Activated T-cell treated with anti-CD3 and anti-CD28 coated beads, Interleukin-2, amount 50 U/mL, for 72 hours (primary cell): ENCODE results near the gene BASP1. TPM values are rescaled to one million over a fixed set of nuclear protein-coding genes. Genes with fewer than 3 reads are reported as not detected.
"Not testable (repeated sequence)": the region's sequence is repeated elsewhere in the genome, so short reads cannot be mapped to it uniquely, and the experiment has no call there.

Experiments
- ATAC-seq, 2 donors: fragments of 150-1000 bp; cut with Tn5 transposase; replicated peaks in 1 of 2; 2 replicates each; pipeline ENCODE4 v1.10.0; 2021; ENCODE audit warnings: moderate library complexity in 2 of 2, mild to moderate bottlenecking in 1 of 2
- DNase-seq, 2 donors: peaks; one replicate each; pipeline ENCODE4 v3.0.0; 2021 to 2022; ENCODE audit warnings: mixed read lengths in 1 of 2
- H3K27ac Mint-ChIP-seq: one replicate; pipeline ENCODE4 v1.8.0; 2022; ENCODE audit warnings: mild to moderate bottlenecking, moderate library complexity, mixed read lengths
- H3K27me3 Mint-ChIP-seq: one replicate; pipeline ENCODE4 v1.8.0; 2022; ENCODE audit warnings: low read depth, mixed read lengths
- H3K36me3 Mint-ChIP-seq, 2 donors: one replicate each; pipeline ENCODE4 v1.8.0; 2022; ENCODE audit warnings: mixed read lengths in 2 of 2, mild to moderate bottlenecking in 1 of 2; ENCODE audit not compliant: insufficient read depth in 2 of 2
- H3K4me1 Mint-ChIP-seq: one replicate; pipeline ENCODE4 v1.8.0; 2022; ENCODE audit warnings: low read depth, mixed read lengths
- H3K4me3 Mint-ChIP-seq, 2 donors: one replicate each; pipeline ENCODE4 v1.8.0; 2022; ENCODE audit warnings: mild to moderate bottlenecking in 2 of 2, mixed read lengths in 2 of 2, moderate library complexity in 2 of 2
- H3K9me3 Mint-ChIP-seq, 2 donors: one replicate each; pipeline ENCODE4 v1.8.0; 2022; ENCODE audit warnings: mixed read lengths in 2 of 2
- total RNA-seq, 2 donors: library from RNA; stranded (reverse); gene quantifications; one replicate each; pipeline ENCODE4 v1.2.3, GENCODE V29; 2022

BASP1 gene
- total RNA-seq, 2 donors from 2014 or later, result 1.2 to 1.8 TPM

DNA sequence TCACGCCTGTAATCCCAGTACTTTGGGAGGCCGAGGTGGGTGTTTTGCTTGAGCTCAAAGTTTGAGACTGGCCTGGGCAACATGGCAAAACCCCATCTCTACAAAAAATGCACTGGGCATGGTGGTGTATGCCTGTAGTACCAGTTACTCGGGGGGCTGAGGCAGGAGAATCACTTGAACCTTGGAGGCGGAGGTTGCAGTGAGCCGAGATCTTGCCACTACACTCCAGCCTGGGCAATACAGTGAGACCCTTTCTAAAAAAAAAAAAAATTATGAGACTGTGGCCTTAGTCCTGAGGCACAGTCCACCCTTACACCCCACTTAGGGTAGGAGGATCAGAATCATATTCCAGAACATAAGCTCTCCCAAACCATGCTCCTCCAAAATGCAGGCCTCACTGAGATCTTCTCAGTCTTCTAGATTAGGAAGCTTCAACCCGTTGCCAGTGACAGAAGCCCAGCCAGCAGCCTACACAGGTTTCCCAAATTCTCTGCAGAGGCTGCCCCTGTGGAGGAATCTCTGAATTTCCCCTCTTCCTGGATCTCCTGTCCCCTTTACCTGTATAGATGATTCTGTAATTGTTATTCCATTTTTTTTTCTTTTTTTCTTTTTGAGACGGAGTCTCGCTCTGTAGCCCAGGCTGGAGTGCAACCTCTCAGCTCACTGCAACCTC lies 77.3 kb downstream of the BASP1 start:
- Mint-ChIP-seq H3K4me1 (no peaks in the 10 kb centered on the region), H3K36me3 (no peaks in the 10 kb centered on the region), H3K4me3 (no peak overlapping the region), H3K9me3 (peaks cover 5 to 11% of the 10 kb centered on the region in 2 donors), H3K27me3 (no peaks in the 10 kb centered on the region), H3K27ac (no peak overlapping the region)
- ATAC-seq (no peak), DNase-seq (no peak)

DNA sequence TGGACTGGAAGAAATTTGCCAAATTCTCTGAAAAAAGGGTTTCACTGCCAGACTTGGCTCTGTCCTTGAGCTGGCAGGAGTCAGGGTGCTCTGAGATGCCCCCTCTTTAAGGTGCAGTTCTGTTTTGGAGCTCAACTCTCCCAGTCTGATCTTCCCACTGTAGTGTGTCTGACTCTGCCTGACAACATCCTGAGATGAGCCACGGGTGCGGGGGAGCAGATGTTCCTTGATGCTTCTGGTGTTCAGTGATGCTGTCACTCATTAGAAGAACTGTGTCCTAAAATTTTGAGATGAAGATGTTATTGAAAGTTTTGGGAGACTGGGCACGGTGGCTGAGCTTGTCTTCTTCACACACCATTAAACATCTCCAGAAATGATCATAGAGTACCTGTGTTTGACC lies 78.2 kb downstream of the BASP1 start:
- DNase-seq, result no peak
- Mint-ChIP-seq H3K4me3 (no peak overlapping the region), H3K36me3 (no peaks in the 10 kb centered on the region), H3K9me3 (peaks cover 3 to 7% of the 10 kb centered on the region in 2 donors), H3K27ac (no peak overlapping the region), H3K4me1 (no peaks in the 10 kb centered on the region), H3K27me3 (no peaks in the 10 kb centered on the region)
- no peak for ATAC-seq

DNA sequence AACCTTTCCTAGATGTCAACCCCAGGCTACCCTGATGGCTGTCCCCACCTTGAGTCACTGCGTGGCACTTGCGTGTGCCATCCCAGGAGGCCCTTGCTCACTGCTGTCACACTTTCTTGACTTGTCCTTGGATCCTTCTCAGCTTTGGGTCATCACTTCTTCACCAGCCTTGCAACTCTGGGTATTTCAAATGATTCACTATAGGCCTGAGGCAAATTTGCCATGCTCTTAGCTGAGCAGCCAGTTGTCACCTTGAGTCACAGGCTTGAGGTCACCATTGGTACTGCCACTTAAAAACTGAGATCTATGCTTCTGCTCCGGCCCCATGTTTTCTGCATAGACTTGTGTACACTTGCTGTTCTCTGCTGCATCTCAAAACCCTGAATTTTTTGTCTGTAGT lies 84.7 kb downstream of the BASP1 start:
- ATAC-seq (no peak), DNase-seq (no peak)
- no peaks in the 10 kb centered on the region for H3K36me3 Mint-ChIP-seq
- H3K27me3 Mint-ChIP-seq, result no peaks in the 10 kb centered on the region
- no peaks in the 10 kb centered on the region for H3K4me1 Mint-ChIP-seq
- H3K9me3 Mint-ChIP-seq, result peaks cover 3 to 7% of the 10 kb centered on the region in 2 donors
- no peak overlapping the region for H3K27ac Mint-ChIP-seq
- H3K4me3 Mint-ChIP-seq, result no peak overlapping the region

DNA sequence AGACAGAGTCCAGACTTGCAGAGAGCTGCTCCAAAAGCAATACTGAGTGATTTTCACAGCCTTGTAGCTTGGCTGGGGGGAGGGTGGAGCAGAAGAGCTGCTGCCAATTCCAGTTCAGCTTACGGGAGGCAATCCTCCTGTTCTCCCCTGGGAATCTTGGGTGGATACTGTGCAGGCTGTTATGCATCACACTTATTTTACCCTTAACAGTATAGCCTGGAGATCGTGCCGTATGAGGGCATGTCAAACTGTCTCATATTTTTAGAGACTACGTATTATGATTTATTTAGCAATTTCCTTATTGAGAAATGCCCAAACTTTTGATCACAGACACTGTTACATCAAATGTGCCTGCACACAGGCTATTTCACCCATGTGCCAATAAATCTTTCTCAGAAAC lies 85.2 kb downstream of the BASP1 start:
- Mint-ChIP-seq H3K36me3 (no peaks in the 10 kb centered on the region), H3K9me3 (peaks cover 5 to 7% of the 10 kb centered on the region in 2 donors), H3K27ac (no peak overlapping the region), H3K4me3 (no peak overlapping the region), H3K27me3 (no peaks in the 10 kb centered on the region), H3K4me1 (no peaks in the 10 kb centered on the region)
- no peak for ATAC-seq
- DNase-seq, result no peak

DNA sequence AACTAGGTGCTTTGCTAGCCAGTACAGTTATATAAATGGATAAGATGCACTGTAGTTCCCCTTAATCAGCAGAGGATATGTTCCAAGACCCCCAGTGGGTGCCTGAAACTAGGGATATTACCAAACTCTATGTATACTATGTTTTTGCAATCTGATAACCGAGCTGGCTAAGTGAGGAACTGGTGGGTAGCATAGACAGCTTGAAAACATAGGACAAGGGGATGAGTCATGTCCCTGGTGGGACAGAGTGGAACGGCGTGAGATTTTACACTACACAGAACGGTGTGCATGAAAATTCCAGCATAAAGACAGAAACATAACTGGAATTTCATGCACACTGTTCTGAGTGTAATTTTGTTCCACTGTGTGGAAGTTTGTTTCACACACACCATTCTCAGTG lies 86.9 kb downstream of the BASP1 start:
- Mint-ChIP-seq H3K27me3 (no peaks in the 10 kb centered on the region), H3K36me3 (no peaks in the 10 kb centered on the region), H3K4me3 (no peak overlapping the region), H3K4me1 (no peaks in the 10 kb centered on the region), H3K27ac (no peak overlapping the region), H3K9me3 (peaks cover 2% of the 10 kb centered on the region in 2 donors)
- ATAC-seq (no peak), DNase-seq (no peak)

DNA sequence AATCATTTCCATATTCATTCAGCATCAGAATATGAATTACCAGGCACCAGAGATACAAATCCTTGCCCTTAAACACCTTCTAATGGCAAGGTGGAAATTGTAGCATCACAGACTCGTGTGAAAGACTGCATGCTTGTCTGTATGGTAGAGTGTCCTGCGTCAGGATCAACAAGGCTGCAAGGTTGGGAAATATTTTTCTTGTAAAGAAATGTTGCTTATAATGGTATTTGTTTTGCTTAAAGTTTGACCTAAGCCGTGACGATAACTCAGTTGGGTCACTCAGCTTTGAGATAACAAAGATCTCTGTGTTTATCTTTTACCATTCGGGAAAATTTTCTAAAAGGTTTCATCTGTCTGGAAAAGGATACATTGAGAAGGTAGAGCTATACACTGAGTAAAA lies 87.6 kb downstream of the BASP1 start:
- no peak overlapping the region for H3K27ac Mint-ChIP-seq
- H3K36me3 Mint-ChIP-seq, result no peaks in the 10 kb centered on the region
- DNase-seq (no peak), ATAC-seq (no peak)
- H3K9me3 Mint-ChIP-seq, result peaks cover 2% of the 10 kb centered on the region in 2 donors
- no peaks in the 10 kb centered on the region for H3K4me1 Mint-ChIP-seq
- H3K27me3 Mint-ChIP-seq, result no peaks in the 10 kb centered on the region
- no peak overlapping the region for H3K4me3 Mint-ChIP-seq

DNA sequence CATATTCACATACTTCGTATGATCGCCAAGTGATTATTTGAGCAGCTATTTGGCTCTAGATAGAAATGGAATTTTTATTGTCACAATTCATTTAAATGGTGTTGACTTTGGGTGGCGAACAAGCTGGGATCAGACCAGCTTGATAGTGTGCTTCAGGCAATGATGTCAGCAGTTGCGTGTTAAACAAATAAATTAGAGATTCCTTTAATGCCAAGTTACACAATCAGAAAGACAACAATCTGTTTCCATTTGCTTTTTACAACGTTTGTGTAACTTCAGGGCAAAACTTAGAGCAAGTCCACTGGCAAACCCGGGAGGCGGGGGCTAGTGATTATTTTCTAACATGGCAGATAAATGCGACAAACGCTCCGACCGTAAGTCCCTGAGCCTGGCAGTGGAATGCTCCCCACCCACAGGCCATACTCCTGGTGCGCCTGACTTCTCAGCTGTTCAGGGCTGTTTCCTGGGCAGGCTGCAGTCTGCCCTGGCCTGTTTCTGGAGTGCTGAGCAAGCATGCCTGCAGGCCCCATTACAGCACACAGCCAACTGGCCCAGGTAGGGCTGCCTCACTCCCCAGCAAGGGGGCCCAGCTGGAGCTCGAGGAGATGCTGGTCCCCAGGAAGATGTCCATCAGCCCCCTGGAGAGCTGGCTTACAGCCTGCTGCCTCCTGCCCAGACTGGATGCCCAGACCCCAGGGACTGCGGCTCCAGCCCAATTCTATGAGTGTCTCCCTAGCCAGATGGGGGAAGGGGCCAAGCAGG lies 88.7 kb downstream of the BASP1 start:
- no peak overlapping the region for H3K4me3 Mint-ChIP-seq
- H3K27me3 Mint-ChIP-seq, result no peaks in the 10 kb centered on the region
- DNase-seq (no peak), ATAC-seq (no peak)
- H3K9me3 Mint-ChIP-seq, result peaks cover 2% of the 10 kb centered on the region in 2 donors
- no peaks in the 10 kb centered on the region for H3K36me3 Mint-ChIP-seq
- H3K27ac Mint-ChIP-seq, result no peak overlapping the region
- no peaks in the 10 kb centered on the region for H3K4me1 Mint-ChIP-seq

DNA sequence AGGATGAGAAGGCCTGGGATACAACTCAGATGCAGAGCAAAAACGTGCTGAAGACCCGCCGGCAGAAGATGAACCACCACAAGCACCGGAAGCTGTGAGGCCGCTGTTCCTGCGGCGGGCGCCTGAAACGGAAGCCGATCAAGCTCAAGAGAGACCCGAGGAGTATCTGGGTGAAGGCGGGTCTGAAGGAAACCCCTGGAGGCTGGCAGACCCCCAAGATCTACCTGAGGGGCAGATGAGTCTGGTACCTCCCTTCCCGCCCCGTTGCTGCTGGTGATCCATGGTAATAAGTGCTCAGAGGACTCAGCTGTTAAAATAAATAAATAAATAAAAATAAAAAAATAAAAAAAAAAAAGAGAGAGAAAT lies 89.3 kb downstream of the BASP1 start:
- Mint-ChIP-seq H3K9me3 (peaks cover 2% of the 10 kb centered on the region in 2 donors), H3K27me3 (no peaks in the 10 kb centered on the region), H3K4me1 (no peaks in the 10 kb centered on the region), H3K27ac (no peak overlapping the region), H3K36me3 (no peaks in the 10 kb centered on the region), H3K4me3 (no peak overlapping the region)
- ATAC-seq (no peak), DNase-seq (no peak)

DNA sequence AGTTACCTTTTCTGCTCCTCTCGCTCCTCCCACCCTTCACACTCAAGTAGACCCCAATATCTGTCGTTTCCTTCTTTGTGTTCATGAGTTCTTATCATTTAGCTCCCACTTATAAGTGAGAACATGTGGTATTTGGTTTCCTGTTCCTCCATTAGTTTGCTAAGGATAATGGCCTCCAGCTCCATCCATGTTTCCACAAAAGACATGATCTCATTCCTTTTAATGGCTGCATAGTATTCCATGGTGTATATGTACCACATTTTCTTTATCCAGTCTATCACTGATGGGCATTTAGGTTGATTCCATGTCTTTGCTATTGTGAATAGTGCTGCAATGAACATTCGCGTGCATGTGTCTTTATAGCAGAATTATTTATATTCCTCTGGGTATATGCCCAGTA lies 90.0 kb downstream of the BASP1 start:
- not testable (repeated sequence) for ATAC-seq, H3K27me3 Mint-ChIP-seq, DNase-seq, H3K36me3 Mint-ChIP-seq, H3K9me3 Mint-ChIP-seq, H3K27ac Mint-ChIP-seq, H3K4me1 Mint-ChIP-seq, H3K4me3 Mint-ChIP-seq

DNA sequence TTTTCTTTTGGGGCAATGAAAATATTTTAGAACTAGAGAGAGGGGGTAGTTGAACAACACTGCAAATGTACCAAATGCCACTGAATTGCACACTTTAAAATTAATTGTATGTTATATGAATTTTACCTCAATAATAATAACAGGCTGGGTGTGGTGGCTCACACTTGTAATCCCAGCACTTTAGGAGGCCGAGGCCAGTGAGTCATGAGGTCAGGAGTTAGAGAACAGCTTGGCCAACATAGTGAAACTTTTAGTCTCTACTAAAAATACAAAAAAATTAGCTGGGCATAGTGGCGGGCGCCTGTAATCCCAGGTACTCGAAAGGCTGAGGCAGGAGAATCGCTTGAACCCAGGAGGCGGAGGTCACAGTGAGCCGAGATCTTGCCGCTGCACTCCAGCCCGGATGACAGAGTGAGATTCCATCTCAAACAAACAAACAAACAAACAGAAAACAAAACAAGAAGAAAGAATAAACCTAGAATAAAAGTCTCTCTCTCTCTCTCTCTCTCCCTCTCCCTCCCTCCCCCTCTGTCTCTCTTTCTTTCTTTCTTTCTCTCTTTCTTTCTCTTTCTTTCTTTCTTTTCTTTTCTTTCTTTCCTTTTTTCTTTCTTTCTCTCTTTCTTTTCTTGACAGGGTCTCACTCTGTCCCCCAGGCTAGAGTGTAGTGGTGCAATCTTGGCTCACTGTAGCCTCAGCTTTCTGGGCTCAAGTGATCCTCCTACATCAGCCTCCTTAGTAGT lies 91.1 kb downstream of the BASP1 start:
- Mint-ChIP-seq H3K4me1 (no peaks in the 10 kb centered on the region), H3K27ac (no peak overlapping the region), H3K4me3 (no peak overlapping the region), H3K9me3 (peaks cover 0 to 2% of the 10 kb centered on the region in 2 donors), H3K36me3 (no peaks in the 10 kb centered on the region), H3K27me3 (no peaks in the 10 kb centered on the region)
- ATAC-seq (no peak), DNase-seq (no peak)

DNA sequence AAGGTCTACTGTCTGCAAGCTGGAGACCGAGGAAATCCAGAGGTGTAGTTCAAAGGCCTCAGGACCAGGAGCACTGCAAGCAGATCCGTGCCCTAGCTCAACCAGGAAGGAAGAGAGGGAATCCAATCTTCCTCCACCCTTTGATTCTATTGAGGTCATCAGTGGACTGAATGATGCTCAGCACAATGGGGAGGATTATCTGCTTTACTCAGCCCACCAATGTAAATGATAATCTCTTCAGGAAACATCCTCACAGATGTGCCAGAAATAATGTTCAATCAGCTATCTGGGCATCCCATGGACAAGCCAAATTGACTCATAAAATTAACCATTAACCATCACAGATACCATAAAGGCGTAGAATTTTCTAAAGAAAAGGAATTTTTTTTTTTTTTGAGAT lies 92.0 kb downstream of the BASP1 start:
- Mint-ChIP-seq H3K27ac (no peak overlapping the region), H3K27me3 (no peaks in the 10 kb centered on the region), H3K9me3 (peaks cover 0 to 2% of the 10 kb centered on the region in 2 donors), H3K36me3 (no peaks in the 10 kb centered on the region), H3K4me3 (no peak overlapping the region), H3K4me1 (no peaks in the 10 kb centered on the region)
- ATAC-seq, result no peak
- no peak for DNase-seq

DNA sequence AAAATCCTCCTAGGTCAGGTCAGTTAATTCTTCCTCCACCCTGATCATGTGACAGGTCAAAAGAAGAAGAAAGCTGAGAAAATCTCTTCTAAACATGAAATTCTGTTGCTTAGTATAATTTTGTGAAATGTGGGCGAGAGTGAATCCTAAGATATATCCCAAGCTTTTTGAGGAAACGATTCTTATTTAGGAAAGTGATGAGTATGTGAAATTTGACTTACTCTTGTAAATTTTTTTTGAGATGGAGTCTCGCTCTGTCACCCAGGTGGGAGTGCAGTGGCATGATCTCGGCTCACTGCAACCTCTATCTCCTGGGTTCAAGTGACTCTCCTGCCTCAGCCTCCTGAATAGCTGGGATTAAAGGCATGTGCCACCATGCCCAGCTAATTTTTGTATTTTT lies 93.1 kb downstream of the BASP1 start:
- not testable (repeated sequence) for H3K27me3 Mint-ChIP-seq, H3K9me3 Mint-ChIP-seq, H3K36me3 Mint-ChIP-seq, DNase-seq, H3K4me1 Mint-ChIP-seq, ATAC-seq, H3K27ac Mint-ChIP-seq, H3K4me3 Mint-ChIP-seq

DNA sequence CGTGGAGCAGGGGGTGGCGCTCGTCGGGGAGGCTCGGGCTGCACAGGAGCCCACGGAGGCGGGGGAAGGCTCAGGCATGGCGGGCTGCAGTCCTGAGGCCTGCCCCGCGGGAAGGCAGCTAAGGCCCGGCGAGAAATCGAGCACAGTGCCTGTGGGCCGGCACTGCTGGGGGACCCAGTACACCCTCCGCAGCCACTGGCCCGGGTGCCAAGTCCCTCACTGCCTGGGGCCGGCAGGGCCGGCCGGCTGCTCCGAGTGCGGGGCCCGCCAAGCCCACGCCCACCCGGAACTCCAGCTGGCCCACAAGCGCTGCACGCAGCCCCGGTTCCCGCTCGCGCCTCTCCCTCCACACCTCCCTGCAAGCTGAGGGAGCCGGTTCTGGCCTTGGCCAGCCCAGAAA lies 94.4 kb downstream of the BASP1 start:
- ATAC-seq, H3K9me3 Mint-ChIP-seq, H3K27ac Mint-ChIP-seq, H3K36me3 Mint-ChIP-seq, H3K4me3 Mint-ChIP-seq, DNase-seq, H3K4me1 Mint-ChIP-seq, H3K27me3 Mint-ChIP-seq: not testable (repeated sequence)
